WTC11 (cell line): Measurements from ENCODE around the gene LMCD1. TPM values are rescaled to one million over a fixed set of nuclear protein-coding genes. Genes with fewer than 3 reads are reported as not detected.

Source experiments
- ATAC-seq: fragments of 200-7000 bp; cut with Tn5 transposase; 2 replicates; pipeline ENCODE4 v1.10.0; 2021; ENCODE audit warnings: mild to moderate bottlenecking, moderate library complexity
- CTCF ChIA-PET: fragments of 300-600 bp; sonication (Branson Sonifier 250); formaldehyde crosslinking; loops from one replicate; lab custom pipeline; 2021; ENCODE audit warnings: antibody characterized with exemption; lab: Charles Lee
- POLR2A ChIA-PET: fragments of 350-600 bp; sonication (Branson Sonifier 250); formaldehyde crosslinking; loops from one replicate; lab custom pipeline; 2021; ENCODE audit warnings: antibody characterized with exemption; lab: Charles Lee
- DNase-seq: peaks from one replicate; pipeline ENCODE4 v3.0.0; 2021; ENCODE audit warnings: low spot score
- H3K27ac Mint-ChIP-seq: 2 replicates; pipeline ENCODE4 v1.8.0; 2021; ENCODE audit warnings: mixed read lengths
- H3K27me3 Mint-ChIP-seq: 2 replicates; pipeline ENCODE4 v1.8.0; 2021; ENCODE audit warnings: low read depth, mild to moderate bottlenecking, moderate library complexity, mixed read lengths
- H3K36me3 Mint-ChIP-seq: 2 replicates; pipeline ENCODE4 v1.8.0; 2021; ENCODE audit warnings: mixed read lengths
- H3K4me1 Mint-ChIP-seq: 2 replicates; pipeline ENCODE4 v1.8.0; 2022; ENCODE audit warnings: mixed read lengths
- H3K4me3 Mint-ChIP-seq: 2 replicates; pipeline ENCODE4 v1.8.0; 2021; ENCODE audit warnings: mild to moderate bottlenecking, moderate library complexity, mixed read lengths
- H3K9me3 Mint-ChIP-seq: 2 replicates; pipeline ENCODE4 v1.8.0; 2021; ENCODE audit warnings: mixed read lengths
- ATF3 ChIP-seq: sonication (generic); formaldehyde crosslinking; conservative IDR thresholded peaks from 2 replicates; pipeline ENCODE4 v1.8.1; 2022; ENCODE audit warnings: mild to moderate bottlenecking, missing genetic modification reagents
- CBFB ChIP-seq: sonication (generic); formaldehyde crosslinking; IDR thresholded peaks from 2 replicates; pipeline ENCODE4 v1.8.1; 2022; ENCODE audit warnings: mild to moderate bottlenecking, low read depth, missing genetic modification reagents
- E2F1 ChIP-seq: sonication (generic); formaldehyde crosslinking; IDR thresholded peaks from 2 replicates; pipeline ENCODE4 v1.8.0; 2022; ENCODE audit warnings: mild to moderate bottlenecking, missing genetic modification reagents
- ELF4 ChIP-seq: sonication (generic); formaldehyde crosslinking; IDR thresholded peaks from 2 replicates; pipeline ENCODE4 v1.8.1; 2022; ENCODE audit warnings: low read depth, mild to moderate bottlenecking, moderate library complexity, missing genetic modification reagents
- FOXK1 ChIP-seq: sonication (generic); formaldehyde crosslinking; IDR thresholded peaks from 2 replicates; pipeline ENCODE4 v1.8.0; 2022; ENCODE audit warnings: mild to moderate bottlenecking, moderate library complexity, missing genetic modification reagents
- FOXP1 ChIP-seq: sonication (generic); formaldehyde crosslinking; IDR thresholded peaks from 2 replicates; pipeline ENCODE4 v1.8.0; 2022; ENCODE audit warnings: missing genetic modification reagents, mild to moderate bottlenecking, moderate library complexity, borderline replicate concordance
- IRF2 ChIP-seq: sonication (generic); formaldehyde crosslinking; IDR thresholded peaks from 2 replicates; pipeline ENCODE4 v1.8.0; 2022; ENCODE audit warnings: low read depth, missing genetic modification reagents, borderline replicate concordance
- JUN ChIP-seq: sonication (generic); formaldehyde crosslinking; IDR thresholded peaks from 2 replicates; pipeline ENCODE4 v1.8.0; 2023; ENCODE audit warnings: mild to moderate bottlenecking, missing genetic modification reagents
- MXD4 ChIP-seq: fragments of 250-450 bp; sonication (Bioruptor Pico); IDR thresholded peaks from 2 replicates; pipeline ENCODE4 v1.8.0; 2021; ENCODE audit warnings: mild to moderate bottlenecking, moderate library complexity, borderline replicate concordance
- NFYB ChIP-seq: sonication (generic); formaldehyde crosslinking; conservative IDR thresholded peaks from 2 replicates; pipeline ENCODE4 v1.8.0; 2022; ENCODE audit warnings: low read depth, missing genetic modification reagents
- OVOL2 ChIP-seq: fragments of 250-450 bp; sonication (Bioruptor Pico); IDR thresholded peaks from 2 replicates; pipeline ENCODE4 v1.9.0; 2021; ENCODE audit warnings: mild to moderate bottlenecking, borderline replicate concordance
- PRRX2 ChIP-seq: fragments of 250-450 bp; sonication (Bioruptor Pico); IDR thresholded peaks from 2 replicates; pipeline ENCODE4 v1.8.0; 2021; ENCODE audit warnings: mild to moderate bottlenecking
- SOX15 ChIP-seq: fragments of 250-450 bp; sonication (Bioruptor Pico); IDR thresholded peaks from 2 replicates; pipeline ENCODE4 v1.9.0; 2021; ENCODE audit warnings: mild to moderate bottlenecking
- SP1 ChIP-seq: sonication (generic); formaldehyde crosslinking; conservative IDR thresholded peaks from 2 replicates; pipeline ENCODE4 v1.8.1; 2022; ENCODE audit warnings: missing genetic modification reagents
- TP53 ChIP-seq: sonication (generic); formaldehyde crosslinking; IDR thresholded peaks from 2 replicates; pipeline ENCODE4 v1.8.1; 2023; ENCODE audit warnings: mild to moderate bottlenecking, missing genetic modification reagents
- USF1 ChIP-seq: sonication (generic); formaldehyde crosslinking; IDR thresholded peaks from 2 replicates; pipeline ENCODE4 v1.8.0; 2022; ENCODE audit warnings: mild to moderate bottlenecking, missing genetic modification reagents
- ZNF121 ChIP-seq: sonication (generic); formaldehyde crosslinking; IDR thresholded peaks from 2 replicates; pipeline ENCODE4 v1.8.0; 2023; ENCODE audit warnings: missing genetic modification reagents
- ZNF219 ChIP-seq: sonication (generic); formaldehyde crosslinking; IDR thresholded peaks from 2 replicates; pipeline ENCODE4 v1.8.0; 2023; ENCODE audit warnings: missing genetic modification reagents, mild to moderate bottlenecking, borderline replicate concordance
- ZNF232 ChIP-seq: sonication (generic); formaldehyde crosslinking; IDR thresholded peaks from 2 replicates; pipeline ENCODE4 v1.8.0; 2022; ENCODE audit warnings: mild to moderate bottlenecking, missing genetic modification reagents
- ZNF317 ChIP-seq: sonication (generic); formaldehyde crosslinking; IDR thresholded peaks from 2 replicates; pipeline ENCODE4 v1.8.1; 2023; ENCODE audit warnings: low read depth, mild to moderate bottlenecking, moderate library complexity, missing genetic modification reagents, borderline replicate concordance
- ZNF396 ChIP-seq: fragments of 250-450 bp; sonication (Bioruptor Pico); IDR thresholded peaks from 2 replicates; pipeline ENCODE4 v1.8.0; 2021; ENCODE audit warnings: mild to moderate bottlenecking, moderate library complexity, borderline replicate concordance
- ZSCAN18 ChIP-seq: fragments of 250-450 bp; sonication (Bioruptor Pico); IDR thresholded peaks from 2 replicates; pipeline ENCODE4 v2.1.2; 2022; ENCODE audit warnings: mild to moderate bottlenecking, moderate library complexity
- total RNA-seq: library from RNA; stranded (reverse); gene quantifications from 3 replicates; pipeline ENCODE4 v1.2.3, GENCODE V29; 2021

LMCD1 gene
- total RNA-seq, 1 experiment from 2014 or later, result 12.5 TPM

- no peak for TF ChIP-seq E2F1
- TF ChIP-seq MXD4 (CRISPR knock-in tag), result no peak
- no peak for TF ChIP-seq ZNF317 (CRISPR knock-in tag)
- no peak for TF ChIP-seq PRRX2
- TF ChIP-seq USF1 (CRISPR knock-in tag), result no peak
- no peak for TF ChIP-seq FOXP1
- no peak for TF ChIP-seq ZNF396
- TF ChIP-seq ZNF232, result no peak
- no peak for TF ChIP-seq ZNF219
- no peak for TF ChIP-seq ZNF121 (CRISPR knock-in tag)
- TF ChIP-seq SP1 (CRISPR knock-in tag), result no peak
- TF ChIP-seq IRF2 (CRISPR knock-in tag), result no peak
These were observed 16.3 kb upstream of the LMCD1 start (continued) for GRCh38 chr3:8485141-8485870.

GRCh38 chr3:8485943-8486342 is 15.7 kb upstream of the LMCD1 start:
- H3K27me3 Mint-ChIP-seq, result peaks cover 7% of the 10 kb centered on the region; the same call in 1 of the 2 replicates
- ATAC-seq (no peak), DNase-seq (no peak)
- no peak overlapping the region for H3K27ac Mint-ChIP-seq
- H3K4me1 Mint-ChIP-seq, result no peaks in the 10 kb centered on the region
- peaks cover 14% of the 10 kb centered on the region for H3K9me3 Mint-ChIP-seq
- TF ChIP-seq ZNF232 (no peak), ATF3 (CRISPR knock-in tag) (no peak), JUN (CRISPR knock-in tag) (no peak), ELF4 (no peak), PRRX2 (no peak), ZNF317 (CRISPR knock-in tag) (no peak), SP1 (CRISPR knock-in tag) (no peak), OVOL2 (CRISPR knock-in tag) (no peak), FOXK1 (no peak), TP53 (CRISPR knock-in tag) (no peak), CBFB (CRISPR knock-in tag) (no peak)
- CTCF ChIA-PET, result no interaction called here
- POLR2A ChIA-PET, result no interaction called here
- peaks cover 13% of the 10 kb centered on the region for H3K36me3 Mint-ChIP-seq
- no peak overlapping the region for H3K4me3 Mint-ChIP-seq

- no peaks in the 10 kb centered on the region for H3K4me1 Mint-ChIP-seq
- H3K4me3 Mint-ChIP-seq, result no peak overlapping the region
- ChIA-PET POLR2A (no interaction called here), CTCF (no interaction called here)
- H3K36me3 Mint-ChIP-seq, result peaks cover 13% of the 10 kb centered on the region
- H3K27me3 Mint-ChIP-seq, result peaks cover 7% of the 10 kb centered on the region; the same call in 1 of the 2 replicates
- H3K27ac Mint-ChIP-seq, result no peak overlapping the region
- peaks cover 14% of the 10 kb centered on the region for H3K9me3 Mint-ChIP-seq
- ATAC-seq, result no peak
- no peak for DNase-seq
- TF ChIP-seq NFYB (CRISPR knock-in tag) (no peak), SOX15 (CRISPR knock-in tag) (no peak), USF1 (CRISPR knock-in tag) (no peak), FOXP1 (no peak), ZNF121 (CRISPR knock-in tag) (no peak), ATF3 (CRISPR knock-in tag) (no peak), PRRX2 (no peak), ZSCAN18 (CRISPR knock-in tag) (no peak)
These were observed 15.2 kb upstream of the LMCD1 start for GRCh38 chr3:8486434-8486833.
